ENCODE results near the gene SOX6.

DNA sequence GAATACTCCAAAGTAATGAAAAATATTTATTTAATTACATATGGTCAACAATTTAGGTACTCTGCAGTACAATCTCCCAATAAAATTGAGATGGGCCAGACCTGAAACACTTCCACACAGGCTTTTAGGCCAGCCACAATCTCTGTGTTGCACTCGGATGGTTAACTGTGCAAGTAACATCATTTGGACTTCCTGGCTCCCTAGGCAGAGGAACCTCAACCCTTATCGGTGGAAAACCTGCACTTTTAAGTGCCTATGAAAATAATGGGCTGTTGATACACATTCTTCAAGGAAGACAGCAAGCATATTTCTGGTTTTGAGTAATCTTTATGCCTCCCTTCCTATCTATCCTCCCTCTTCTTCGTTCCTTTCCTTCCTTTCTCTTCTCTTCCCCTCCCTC, 343.1 kb downstream of the SOX6 start:
- TF ChIP-seq CTCF (conservative IDR thresholded peaks at IDR 0.05; ENCODE audit: low read length), result no peak
- no peak for TF ChIP-seq EZH2phosphoT487 (IDR thresholded peaks at IDR 0.05; ENCODE audit: borderline replicate concordance, low read depth, low read length)

All from OCI-LY7 (cell line).